ENCODE measurements around the gene ERBB4.

ERBB4 gene

GRCh38 chr2:212454149-212454548 is 84.5 kb downstream of the ERBB4 start:
- no peak for TF ChIP-seq CTCF (conservative IDR thresholded peaks at IDR 0.05; ENCODE audit: low read length)
- no peak for TF ChIP-seq EZH2phosphoT487 (IDR thresholded peaks at IDR 0.05; ENCODE audit: borderline replicate concordance)
- H3K27me3 ChIP-seq (ENCODE audit: insufficient read depth, low read length, poor library complexity, severe bottlenecking): no peaks in the 10 kb centered on the region

GRCh38 chr2:212451786-212452231 is 86.8 kb downstream of the ERBB4 start:
- Histone ChIP-seq H3K9me3 (ENCODE audit: insufficient read depth, low read depth, low read length) (no peaks in the 10 kb centered on the region), H3F3A (ENCODE audit: low read depth) (no peaks in the 10 kb centered on the region)

More at GRCh38 chr2:212454149-212454548, 84.5 kb downstream of the ERBB4 start:
- Histone ChIP-seq H3K4me2 (ENCODE audit: low read depth, low read length, poor library complexity, severe bottlenecking) (no peak overlapping the region), H3F3A (ENCODE audit: low read depth) (no peaks in the 10 kb centered on the region), H3K9ac (ENCODE audit: low read depth, low read length, poor library complexity, severe bottlenecking) (no peak overlapping the region), H2AFZ (ENCODE audit: low read length) (no peak overlapping the region), H3K79me2 (ENCODE audit: insufficient read depth, low read length) (no peaks in the 10 kb centered on the region), H3K36me3 (ENCODE audit: insufficient read depth, low read length) (no peaks in the 10 kb centered on the region), H3K9me2 (replicated peaks; ENCODE audit: low read depth, low read length) (no peaks in the 10 kb centered on the region), H4K20me1 (ENCODE audit: insufficient read depth, low read length, poor library complexity, severe bottlenecking) (no peaks in the 10 kb centered on the region), H3K4me1 (ENCODE audit: insufficient read depth, low read length, poor library complexity, severe bottlenecking) (no peaks in the 10 kb centered on the region), H3K4me3 (ENCODE audit: low read length, poor library complexity, severe bottlenecking) (no peak overlapping the region), H3K9me3 (ENCODE audit: insufficient read depth, low read depth, low read length) (no peaks in the 10 kb centered on the region)

GRCh38 chr2:212448698-212449097 is 89.9 kb downstream of the ERBB4 start:
- Histone ChIP-seq H2AFZ (ENCODE audit: low read length) (no peak overlapping the region), H3K79me2 (ENCODE audit: insufficient read depth, low read length) (no peaks in the 10 kb centered on the region), H4K20me1 (ENCODE audit: insufficient read depth, low read length, poor library complexity, severe bottlenecking) (no peaks in the 10 kb centered on the region), H3K9me2 (replicated peaks; ENCODE audit: low read depth, low read length) (no peaks in the 10 kb centered on the region), H3K9me3 (ENCODE audit: insufficient read depth, low read depth, low read length) (no peaks in the 10 kb centered on the region), H3K4me1 (ENCODE audit: insufficient read depth, low read length, poor library complexity, severe bottlenecking) (no peaks in the 10 kb centered on the region), H3K36me3 (ENCODE audit: insufficient read depth, low read length) (no peaks in the 10 kb centered on the region), H3K4me2 (ENCODE audit: low read depth, low read length, poor library complexity, severe bottlenecking) (no peak overlapping the region), H3K27me3 (ENCODE audit: insufficient read depth, low read length, poor library complexity, severe bottlenecking) (no peaks in the 10 kb centered on the region), H3K4me3 (ENCODE audit: low read length, poor library complexity, severe bottlenecking) (no peak overlapping the region), H3F3A (ENCODE audit: low read depth) (no peaks in the 10 kb centered on the region), H3K9ac (ENCODE audit: low read depth, low read length, poor library complexity, severe bottlenecking) (no peak overlapping the region)
- no peak for TF ChIP-seq EZH2phosphoT487 (IDR thresholded peaks at IDR 0.05; ENCODE audit: borderline replicate concordance)

More at GRCh38 chr2:212451786-212452231, 86.8 kb downstream of the ERBB4 start:
- H3K4me2 ChIP-seq (ENCODE audit: low read depth, low read length, poor library complexity, severe bottlenecking): no peak overlapping the region
- H3K9me2 ChIP-seq (replicated peaks; ENCODE audit: low read depth, low read length): no peaks in the 10 kb centered on the region
- H3K4me3 ChIP-seq (ENCODE audit: low read length, poor library complexity, severe bottlenecking): no peak overlapping the region
- no peak for TF ChIP-seq CTCF (conservative IDR thresholded peaks at IDR 0.05; ENCODE audit: low read length)
- no peak for TF ChIP-seq EZH2phosphoT487 (IDR thresholded peaks at IDR 0.05; ENCODE audit: borderline replicate concordance)
- no peak overlapping the region for H2AFZ ChIP-seq (ENCODE audit: low read length)
- H3K27me3 ChIP-seq (ENCODE audit: insufficient read depth, low read length, poor library complexity, severe bottlenecking): no peaks in the 10 kb centered on the region
- no peaks in the 10 kb centered on the region for H3K79me2 ChIP-seq (ENCODE audit: insufficient read depth, low read length)
- H3K9ac ChIP-seq (ENCODE audit: low read depth, low read length, poor library complexity, severe bottlenecking): no peak overlapping the region
- no peaks in the 10 kb centered on the region for H4K20me1 ChIP-seq (ENCODE audit: insufficient read depth, low read length, poor library complexity, severe bottlenecking)
- no peaks in the 10 kb centered on the region for H3K4me1 ChIP-seq (ENCODE audit: insufficient read depth, low read length, poor library complexity, severe bottlenecking)
- no peaks in the 10 kb centered on the region for H3K36me3 ChIP-seq (ENCODE audit: insufficient read depth, low read length)

GRCh38 chr2:212441821-212442220 is 96.8 kb downstream of the ERBB4 start:
- TF ChIP-seq EZH2phosphoT487 (IDR thresholded peaks at IDR 0.05; ENCODE audit: borderline replicate concordance): no peak
- no peak for TF ChIP-seq CTCF (conservative IDR thresholded peaks at IDR 0.05; ENCODE audit: low read length)
- no peaks in the 10 kb centered on the region for H4K20me1 ChIP-seq (ENCODE audit: insufficient read depth, low read length, poor library complexity, severe bottlenecking)
- H3K9me3 ChIP-seq (ENCODE audit: insufficient read depth, low read depth, low read length): no peaks in the 10 kb centered on the region
- H3K9me2 ChIP-seq (replicated peaks; ENCODE audit: low read depth, low read length): no peaks in the 10 kb centered on the region
- no peaks in the 10 kb centered on the region for H3K36me3 ChIP-seq (ENCODE audit: insufficient read depth, low read length)
- H3K4me1 ChIP-seq (ENCODE audit: insufficient read depth, low read length, poor library complexity, severe bottlenecking): peaks cover 11% of the 10 kb centered on the region
- no peaks in the 10 kb centered on the region for H3K79me2 ChIP-seq (ENCODE audit: insufficient read depth, low read length)
- no peak overlapping the region for H3K9ac ChIP-seq (ENCODE audit: low read depth, low read length, poor library complexity, severe bottlenecking)
- H2AFZ ChIP-seq (ENCODE audit: low read length): no peak overlapping the region
- H3K4me3 ChIP-seq (ENCODE audit: low read length, poor library complexity, severe bottlenecking): no peak overlapping the region
- H3K27me3 ChIP-seq (ENCODE audit: insufficient read depth, low read length, poor library complexity, severe bottlenecking): no peaks in the 10 kb centered on the region
- no peak overlapping the region for H3K4me2 ChIP-seq (ENCODE audit: low read depth, low read length, poor library complexity, severe bottlenecking)
- no peaks in the 10 kb centered on the region for H3F3A ChIP-seq (ENCODE audit: low read depth)
